SK-N-SH (cell line): ENCODE data around the gene PCGF3. TPM values are rescaled to one million over a fixed set of nuclear protein-coding genes. Genes with fewer than 3 reads are reported as not detected.

Source experiments
- CTCF ChIA-PET: fragments of 300-600, 350-600 bp; formaldehyde crosslinking; extraction: SDS; loops from one replicate; lab custom pipeline; 2021; lab: Yijun Ruan, JAX
- POLR2A ChIA-PET: fragments of 350-600 bp; sonication (Branson Sonifier 250); formaldehyde crosslinking; extraction: SDS; loops from one replicate; lab custom pipeline; 2020; ENCODE audit warnings: antibody characterized with exemption, inconsistent platforms; lab: Yijun Ruan, JAX
- DNase-seq: peaks from one replicate; pipeline ENCODE4 v3.0.0; 2012
- H2AFZ ChIP-seq: fragments of 200-600 bp; sonication (generic); 2 replicates; pipeline ENCODE4 v1.8.1; 2016; ENCODE audit warnings: antibody characterized with exemption, mild to moderate bottlenecking, low read depth
- H3F3A ChIP-seq: fragments of 200-600 bp; sonication (generic); replicated peaks from 2 replicates; pipeline ENCODE3; 2016; ENCODE audit warnings: antibody characterized with exemption, mild to moderate bottlenecking; ENCODE audit not compliant: insufficient read depth
- H3K27ac ChIP-seq, 2 experiments: fragments of 200-500 bp in 1 of 2; fragments of 200-600 bp in 1 of 2; sonication (Bioruptor generic) in 1 of 2; sonication (generic), shearing (Covaris generic) in 1 of 2; 2 replicates each; pipeline versions ENCODE4 v1.5.1 to v1.6.1; 2014 to 2016; ENCODE audit warnings: low read depth in 2 of 2, inconsistent platforms in 1 of 2, low read length in 1 of 2, mild to moderate bottlenecking in 1 of 2, mixed read lengths in 1 of 2
- H3K27me3 ChIP-seq: fragments of 200-600 bp; sonication (generic), shearing (Covaris generic); 2 replicates; pipeline ENCODE4 v1.6.1; 2016; ENCODE audit warnings: mixed run types; ENCODE audit not compliant: insufficient read depth
- H3K36me3 ChIP-seq, 2 experiments: fragments of 200-500 bp in 1 of 2; fragments of 200-600 bp in 1 of 2; sonication (Bioruptor generic) in 1 of 2; sonication (generic) in 1 of 2; replicated peaks in 1 of 2; 2 replicates each; pipeline versions ENCODE3 to v1.5.1; 2014 to 2016; ENCODE audit warnings: low read length in 1 of 2, mild to moderate bottlenecking in 1 of 2; ENCODE audit not compliant: insufficient read depth in 2 of 2, control insufficient read depth in 1 of 2
- H3K4me1 ChIP-seq, 2 experiments: fragments of 200-500 bp in 1 of 2; fragments of 200-600 bp in 1 of 2; sonication (Bioruptor generic) in 1 of 2; sonication (generic), shearing (Covaris generic) in 1 of 2; 2 replicates each; pipeline versions ENCODE4 v1.5.1 to v1.6.1; 2014 to 2016; ENCODE audit warnings: low read depth in 1 of 2, low read length in 1 of 2, mixed run types in 1 of 2; ENCODE audit not compliant: insufficient read depth in 2 of 2, control insufficient read depth in 1 of 2
- H3K4me2 ChIP-seq: fragments of 200-600 bp; sonication (generic), shearing (Covaris generic); 2 replicates; pipeline ENCODE4 v1.6.1; 2017; ENCODE audit warnings: mixed run types
- H3K4me3 ChIP-seq, 2 experiments: fragments of 200-500 bp in 1 of 2; fragments of 200-600 bp in 1 of 2; sonication (Bioruptor generic) in 1 of 2; sonication (generic), shearing (Covaris generic) in 1 of 2; 2 replicates each; pipeline versions ENCODE4 v1.5.1 to v1.8.1; 2014 to 2016; ENCODE audit warnings: low read depth in 2 of 2, inconsistent platforms in 1 of 2, low read length in 1 of 2, mild to moderate bottlenecking in 1 of 2, mixed read lengths in 1 of 2, moderate library complexity in 1 of 2
- H3K79me2 ChIP-seq: fragments of 200-600 bp; sonication (generic); 2 replicates; pipeline ENCODE4 v1.8.1; 2017; ENCODE audit warnings: mild to moderate bottlenecking; ENCODE audit not compliant: insufficient read depth
- H3K9ac ChIP-seq: fragments of 200-600 bp; sonication (generic); 2 replicates; pipeline ENCODE4 v1.6.1; 2017; ENCODE audit warnings: mixed run types
- H3K9me2 ChIP-seq: fragments of 200-600 bp; sonication (generic); 2 replicates; pipeline ENCODE4 v1.6.1; 2017; ENCODE audit warnings: mixed run types
- H3K9me3 ChIP-seq: fragments of 200-600 bp; sonication (generic); 2 replicates; pipeline ENCODE4 v1.6.1; 2017; ENCODE audit warnings: mixed run types, mild to moderate bottlenecking, moderate library complexity
- H4K20me1 ChIP-seq: fragments of 200-600 bp; sonication (generic); 2 replicates; pipeline ENCODE4 v1.6.1; 2017; ENCODE audit warnings: mild to moderate bottlenecking, mixed run types; ENCODE audit not compliant: insufficient read depth
- EP300 ChIP-seq, 2 experiments: IDR thresholded peaks; 2 replicates each; pipeline versions ENCODE4 v1.4.0 to v1.6.1; 2012; ENCODE audit warnings: borderline replicate concordance in 1 of 2, low read depth in 1 of 2, low read length in 1 of 2
- EZH2phosphoT487 ChIP-seq: fragments of 200-600 bp; sonication (generic); IDR thresholded peaks from 2 replicates; pipeline ENCODE4 v1.6.1; 2017; ENCODE audit warnings: low read depth, mixed run types, mild to moderate bottlenecking, antibody characterized with exemption, moderate library complexity, borderline replicate concordance
- MEF2A ChIP-seq: IDR thresholded peaks from 2 replicates; pipeline ENCODE4 v1.4.0; 2012; ENCODE audit warnings: low read depth, borderline replicate concordance
- MXI1 ChIP-seq: IDR thresholded peaks from 2 replicates; pipeline ENCODE4 v1.6.1; 2012; ENCODE audit warnings: mild to moderate bottlenecking, low read depth, low read length, improper control_type of control experiment
- NRF1 ChIP-seq: IDR thresholded peaks from 2 replicates; pipeline ENCODE4 v1.6.1; 2012; ENCODE audit warnings: low read depth, mild to moderate bottlenecking, low read length
- POLR2AphosphoS5 ChIP-seq: IDR thresholded peaks from 2 replicates; pipeline ENCODE4 v1.6.1; 2012; ENCODE audit warnings: low read depth, low read length
- RAD21 ChIP-seq: IDR thresholded peaks from 2 replicates; pipeline ENCODE4 v1.6.1; 2012; ENCODE audit warnings: mild to moderate bottlenecking, low read length
- RCOR1 ChIP-seq: fragments of 150-350 bp; IDR thresholded peaks from 2 replicates; pipeline ENCODE4 v1.6.1; 2017; ENCODE audit warnings: antibody characterized with exemption, low read length
- RFX5 ChIP-seq: IDR thresholded peaks from 2 replicates; pipeline ENCODE4 v1.6.1; 2012; ENCODE audit warnings: mild to moderate bottlenecking, improper control_type of control experiment, low read length
- TAF1 ChIP-seq: IDR thresholded peaks from 2 replicates; pipeline ENCODE4 v1.6.1; 2012; ENCODE audit warnings: low read depth, mild to moderate bottlenecking, low read length, moderate library complexity, borderline replicate concordance
- YY1 ChIP-seq: IDR thresholded peaks from 2 replicates; pipeline ENCODE4 v1.4.0; 2012; ENCODE audit warnings: low read depth, mild to moderate bottlenecking
- WGBS: methylation state at CpG from one replicate; pipeline ENCODE4 v1.1.6; 2017; ENCODE audit warnings: low lambda C conversion rate; 5-methylcytosine and 5-hydroxymethylcytosine counted together
- polyA plus RNA-seq, 3 experiments: library from polyadenylated mRNA; depleted of rRNA; stranded (reverse); fragments of >200 nt; gene quantifications; 2 replicates each; pipeline ENCODE4 v1.2.3, GENCODE V29; 2012
- TF ChIP-seq, protein P1 (sequence below): fragments of 150-350 bp; IDR thresholded peaks from 2 replicates; pipeline ENCODE4 v1.6.1; 2016; ENCODE audit warnings: mild to moderate bottlenecking, low read depth, low read length
- TF ChIP-seq, protein P2 (sequence below): IDR thresholded peaks from 2 replicates; pipeline ENCODE4 v1.4.0; 2012; ENCODE audit warnings: low read depth, borderline replicate concordance
- TF ChIP-seq, protein P3 (sequence below): IDR thresholded peaks from 2 replicates; pipeline ENCODE4; 2012
- TF ChIP-seq, protein P4 (sequence below): IDR thresholded peaks from 2 replicates; pipeline ENCODE4 v1.6.1; 2012; ENCODE audit warnings: mild to moderate bottlenecking, low read depth, low read length, moderate library complexity

The PCGF3 gene
- polyA plus RNA-seq, 1 of the 3 experiments (the other 2 are of a cell fraction) = 44.8 TPM

DNA sequence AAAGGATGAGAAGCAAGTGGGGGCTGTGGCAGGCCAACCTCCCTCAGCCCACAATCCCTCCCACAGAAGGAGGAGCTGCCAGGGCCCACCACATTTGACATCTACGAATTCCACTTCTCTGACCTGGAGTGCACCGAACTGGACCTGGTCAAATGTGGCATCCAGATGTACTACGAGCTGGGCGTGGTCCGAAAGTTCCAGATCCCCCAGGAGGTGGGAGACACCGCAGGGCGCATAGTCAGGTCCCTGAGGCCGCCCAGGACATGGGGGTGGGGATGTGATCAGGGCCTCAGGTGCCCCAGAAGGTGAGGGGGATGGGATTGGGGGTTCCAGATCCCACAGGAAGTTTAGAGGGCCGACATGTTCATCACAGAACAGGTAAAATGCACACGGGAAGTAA is 45.2 kb upstream of the PCGF3 start:
- 65% methylated on average over 10 of the region's 10 CpGs for WGBS
- Histone ChIP-seq H3K27me3 (no peaks in the 10 kb centered on the region), H3K4me3 (no peak overlapping the region), H4K20me1 (no peaks in the 10 kb centered on the region), H3K79me2 (no peaks in the 10 kb centered on the region), H3K4me2 (no peak overlapping the region), H3K4me1 (peaks cover 0 to 26% of the 10 kb centered on the region in 2 experiments; a peak in 1 of 4 replicates), H3K9me2 (no peaks in the 10 kb centered on the region), H3K27ac (no peak overlapping the region), H3K9ac (no peak overlapping the region), H2AFZ (no peak overlapping the region), H3K36me3 (no peaks in the 10 kb centered on the region), H3F3A (no peaks in the 10 kb centered on the region), H3K9me3 (no peaks in the 10 kb centered on the region)
- ChIA-PET CTCF (no interaction called here), POLR2A (no interaction called here)
- TF ChIP-seq, protein P1, sequence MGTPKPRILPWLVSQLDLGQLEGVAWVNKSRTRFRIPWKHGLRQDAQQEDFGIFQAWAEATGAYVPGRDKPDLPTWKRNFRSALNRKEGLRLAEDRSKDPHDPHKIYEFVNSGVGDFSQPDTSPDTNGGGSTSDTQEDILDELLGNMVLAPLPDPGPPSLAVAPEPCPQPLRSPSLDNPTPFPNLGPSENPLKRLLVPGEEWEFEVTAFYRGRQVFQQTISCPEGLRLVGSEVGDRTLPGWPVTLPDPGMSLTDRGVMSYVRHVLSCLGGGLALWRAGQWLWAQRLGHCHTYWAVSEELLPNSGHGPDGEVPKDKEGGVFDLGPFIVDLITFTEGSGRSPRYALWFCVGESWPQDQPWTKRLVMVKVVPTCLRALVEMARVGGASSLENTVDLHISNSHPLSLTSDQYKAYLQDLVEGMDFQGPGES = no peak
- TF ChIP-seq YY1 (no peak), POLR2AphosphoS5 (no peak), EZH2phosphoT487 (no peak), RFX5 (no peak), RCOR1 (no peak), RAD21 (no peak), EP300 (IDR thresholded peaks at IDR 0.05; ENCODE audit: borderline replicate concordance in 1 of 2, low read depth in 1 of 2, low read length in 1 of 2) (no peak), TAF1 (no peak), NRF1 (no peak), MXI1 (no peak), MEF2A (no peak)
- TF ChIP-seq, protein P2, sequence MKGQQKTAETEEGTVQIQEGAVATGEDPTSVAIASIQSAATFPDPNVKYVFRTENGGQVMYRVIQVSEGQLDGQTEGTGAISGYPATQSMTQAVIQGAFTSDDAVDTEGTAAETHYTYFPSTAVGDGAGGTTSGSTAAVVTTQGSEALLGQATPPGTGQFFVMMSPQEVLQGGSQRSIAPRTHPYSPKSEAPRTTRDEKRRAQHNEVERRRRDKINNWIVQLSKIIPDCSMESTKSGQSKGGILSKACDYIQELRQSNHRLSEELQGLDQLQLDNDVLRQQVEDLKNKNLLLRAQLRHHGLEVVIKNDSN = no peak
- TF ChIP-seq, protein P3, sequence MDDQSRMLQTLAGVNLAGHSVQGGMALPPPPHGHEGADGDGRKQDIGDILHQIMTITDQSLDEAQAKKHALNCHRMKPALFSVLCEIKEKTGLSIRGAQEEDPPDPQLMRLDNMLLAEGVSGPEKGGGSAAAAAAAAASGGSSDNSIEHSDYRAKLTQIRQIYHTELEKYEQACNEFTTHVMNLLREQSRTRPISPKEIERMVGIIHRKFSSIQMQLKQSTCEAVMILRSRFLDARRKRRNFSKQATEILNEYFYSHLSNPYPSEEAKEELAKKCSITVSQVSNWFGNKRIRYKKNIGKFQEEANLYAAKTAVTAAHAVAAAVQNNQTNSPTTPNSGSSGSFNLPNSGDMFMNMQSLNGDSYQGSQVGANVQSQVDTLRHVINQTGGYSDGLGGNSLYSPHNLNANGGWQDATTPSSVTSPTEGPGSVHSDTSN = no peak
- TF ChIP-seq, protein P4, sequence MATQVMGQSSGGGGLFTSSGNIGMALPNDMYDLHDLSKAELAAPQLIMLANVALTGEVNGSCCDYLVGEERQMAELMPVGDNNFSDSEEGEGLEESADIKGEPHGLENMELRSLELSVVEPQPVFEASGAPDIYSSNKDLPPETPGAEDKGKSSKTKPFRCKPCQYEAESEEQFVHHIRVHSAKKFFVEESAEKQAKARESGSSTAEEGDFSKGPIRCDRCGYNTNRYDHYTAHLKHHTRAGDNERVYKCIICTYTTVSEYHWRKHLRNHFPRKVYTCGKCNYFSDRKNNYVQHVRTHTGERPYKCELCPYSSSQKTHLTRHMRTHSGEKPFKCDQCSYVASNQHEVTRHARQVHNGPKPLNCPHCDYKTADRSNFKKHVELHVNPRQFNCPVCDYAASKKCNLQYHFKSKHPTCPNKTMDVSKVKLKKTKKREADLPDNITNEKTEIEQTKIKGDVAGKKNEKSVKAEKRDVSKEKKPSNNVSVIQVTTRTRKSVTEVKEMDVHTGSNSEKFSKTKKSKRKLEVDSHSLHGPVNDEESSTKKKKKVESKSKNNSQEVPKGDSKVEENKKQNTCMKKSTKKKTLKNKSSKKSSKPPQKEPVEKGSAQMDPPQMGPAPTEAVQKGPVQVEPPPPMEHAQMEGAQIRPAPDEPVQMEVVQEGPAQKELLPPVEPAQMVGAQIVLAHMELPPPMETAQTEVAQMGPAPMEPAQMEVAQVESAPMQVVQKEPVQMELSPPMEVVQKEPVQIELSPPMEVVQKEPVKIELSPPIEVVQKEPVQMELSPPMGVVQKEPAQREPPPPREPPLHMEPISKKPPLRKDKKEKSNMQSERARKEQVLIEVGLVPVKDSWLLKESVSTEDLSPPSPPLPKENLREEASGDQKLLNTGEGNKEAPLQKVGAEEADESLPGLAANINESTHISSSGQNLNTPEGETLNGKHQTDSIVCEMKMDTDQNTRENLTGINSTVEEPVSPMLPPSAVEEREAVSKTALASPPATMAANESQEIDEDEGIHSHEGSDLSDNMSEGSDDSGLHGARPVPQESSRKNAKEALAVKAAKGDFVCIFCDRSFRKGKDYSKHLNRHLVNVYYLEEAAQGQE = no peak
- no peak for DNase-seq
